Esophagus squamous epithelium (tissue), 4 donors: Measurements from ENCODE around the gene CDK18.

Source experiments
- CTCF ChIP-seq, 6 experiments: fragments of 450-650 bp in 4 of 6; fragments of 200-600 bp in 2 of 6; sonication (generic) in 2 of 6; IDR thresholded peaks; one replicate each; pipeline ENCODE4 v1.5.1; 2016 to 2019; ENCODE audit warnings: antibody characterized with exemption in 6 of 6, mild to moderate bottlenecking in 4 of 6, moderate library complexity in 4 of 6
- POLR2A ChIP-seq, 4 donors: fragments of 450-650 bp; IDR thresholded peaks; one replicate each; pipeline ENCODE4 v1.6.1; 2017; ENCODE audit warnings: antibody characterized with exemption in 4 of 4, mild to moderate bottlenecking in 4 of 4, moderate library complexity in 3 of 4

GRCh38 chr1:205542367-205542766, 37.9 kb downstream of the CDK18 start:
- no peak for TF ChIP-seq CTCF (IDR thresholded peaks at IDR 0.05)
- no peak for TF ChIP-seq POLR2A (IDR thresholded peaks at IDR 0.05)
